Measurements from ENCODE around the gene ITGAL.

- TF ChIP-seq POLR2A (IDR thresholded peaks at IDR 0.05; ENCODE audit: low read length) (no peak), GATA1 (IDR thresholded peaks at IDR 0.05; ENCODE audit: low read depth, low read length) (no peak)
These were observed 94.0 kb downstream of the ITGAL start for GRCh38 chr16:30566531-30566930.
